Epithelial cell of esophagus (primary cell): ENCODE results near the gene ILK.

Source experiments
- DNase-seq: peaks from one replicate; pipeline ENCODE4 v3.0.0; 2010; ENCODE audit warnings: low read depth
- H3K4me3 ChIP-seq: 2 replicates; pipeline ENCODE4 v1.5.1; 2011; ENCODE audit warnings: mild to moderate bottlenecking, low read length, control low read depth
- TF ChIP-seq, protein P1 (sequence below): IDR thresholded peaks from 2 replicates; pipeline ENCODE4 v1.5.1; 2011; ENCODE audit warnings: low read depth, mild to moderate bottlenecking, low read length, control low read depth, inconsistent platforms; ENCODE audit not compliant: insufficient read depth; ENCODE audit errors: missing control alignments

Gene ILK

GRCh38 chr11:6561288-6561687 is 42.3 kb upstream of the ILK start:
- no peak overlapping the region for H3K4me3 ChIP-seq
- DNase-seq, result no peak
- TF ChIP-seq, protein P1, sequence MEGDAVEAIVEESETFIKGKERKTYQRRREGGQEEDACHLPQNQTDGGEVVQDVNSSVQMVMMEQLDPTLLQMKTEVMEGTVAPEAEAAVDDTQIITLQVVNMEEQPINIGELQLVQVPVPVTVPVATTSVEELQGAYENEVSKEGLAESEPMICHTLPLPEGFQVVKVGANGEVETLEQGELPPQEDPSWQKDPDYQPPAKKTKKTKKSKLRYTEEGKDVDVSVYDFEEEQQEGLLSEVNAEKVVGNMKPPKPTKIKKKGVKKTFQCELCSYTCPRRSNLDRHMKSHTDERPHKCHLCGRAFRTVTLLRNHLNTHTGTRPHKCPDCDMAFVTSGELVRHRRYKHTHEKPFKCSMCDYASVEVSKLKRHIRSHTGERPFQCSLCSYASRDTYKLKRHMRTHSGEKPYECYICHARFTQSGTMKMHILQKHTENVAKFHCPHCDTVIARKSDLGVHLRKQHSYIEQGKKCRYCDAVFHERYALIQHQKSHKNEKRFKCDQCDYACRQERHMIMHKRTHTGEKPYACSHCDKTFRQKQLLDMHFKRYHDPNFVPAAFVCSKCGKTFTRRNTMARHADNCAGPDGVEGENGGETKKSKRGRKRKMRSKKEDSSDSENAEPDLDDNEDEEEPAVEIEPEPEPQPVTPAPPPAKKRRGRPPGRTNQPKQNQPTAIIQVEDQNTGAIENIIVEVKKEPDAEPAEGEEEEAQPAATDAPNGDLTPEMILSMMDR, result no peak

DNA sequence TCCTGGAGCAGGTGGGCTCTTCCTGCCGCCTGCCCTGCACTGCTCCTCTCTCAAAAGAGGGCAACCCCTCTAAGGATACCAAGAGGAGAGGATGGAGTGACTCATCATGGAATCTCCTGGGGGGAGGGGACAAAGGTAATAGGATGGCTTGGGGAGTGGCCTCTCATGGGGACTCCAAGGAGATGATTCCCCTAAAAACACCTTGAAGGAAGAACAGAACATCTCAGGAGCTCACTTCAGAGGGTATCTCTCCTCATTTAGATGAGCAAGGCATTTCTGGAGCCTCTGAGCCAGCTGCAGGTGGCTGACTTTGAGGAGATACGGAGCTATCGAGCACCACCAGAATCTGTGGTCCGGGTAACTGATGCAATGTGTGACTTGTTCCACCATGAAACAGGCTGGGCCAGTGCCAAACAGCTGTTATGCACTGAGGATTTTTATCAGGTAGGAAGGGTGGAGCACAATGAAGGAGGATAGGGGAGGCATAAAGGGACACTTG is 40.4 kb upstream of the ILK start:
- DNase-seq, result peak; percentile 11
- no peak overlapping the region for H3K4me3 ChIP-seq
- TF ChIP-seq, protein P1, result no peak

GRCh38 chr11:6563667-6564066 is 39.9 kb upstream of the ILK start:
- TF ChIP-seq, protein P1, result no peak
- DNase-seq, result no peak
- no peak overlapping the region for H3K4me3 ChIP-seq

DNA sequence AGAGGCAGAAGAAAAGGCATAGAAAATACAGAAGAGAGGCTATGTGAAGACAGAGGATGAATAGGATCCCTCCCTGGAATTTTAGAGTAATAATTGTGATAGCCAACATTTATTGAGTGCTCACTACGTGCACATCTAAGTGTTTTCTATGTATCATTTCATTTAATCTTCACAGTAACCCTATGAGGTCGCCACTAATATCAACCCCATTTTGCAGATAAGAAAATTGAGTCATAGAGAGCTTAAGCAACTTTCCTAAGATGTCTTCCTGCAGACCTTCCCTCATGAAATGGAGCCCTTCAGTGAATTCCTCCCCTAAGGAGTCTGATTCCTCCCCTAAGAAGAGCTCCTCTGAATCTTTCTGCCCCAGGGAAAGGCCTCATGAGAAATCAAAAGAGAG is 38.2 kb upstream of the ILK start:
- no peak for DNase-seq
- no peak overlapping the region for H3K4me3 ChIP-seq
- TF ChIP-seq, protein P1, result no peak

GRCh38 chr11:6565988-6566703 is 37.4 kb upstream of the ILK start:
- H3K4me3 ChIP-seq, result no peak overlapping the region
- TF ChIP-seq, protein P1, result no peak
- DNase-seq, result no peak

DNA sequence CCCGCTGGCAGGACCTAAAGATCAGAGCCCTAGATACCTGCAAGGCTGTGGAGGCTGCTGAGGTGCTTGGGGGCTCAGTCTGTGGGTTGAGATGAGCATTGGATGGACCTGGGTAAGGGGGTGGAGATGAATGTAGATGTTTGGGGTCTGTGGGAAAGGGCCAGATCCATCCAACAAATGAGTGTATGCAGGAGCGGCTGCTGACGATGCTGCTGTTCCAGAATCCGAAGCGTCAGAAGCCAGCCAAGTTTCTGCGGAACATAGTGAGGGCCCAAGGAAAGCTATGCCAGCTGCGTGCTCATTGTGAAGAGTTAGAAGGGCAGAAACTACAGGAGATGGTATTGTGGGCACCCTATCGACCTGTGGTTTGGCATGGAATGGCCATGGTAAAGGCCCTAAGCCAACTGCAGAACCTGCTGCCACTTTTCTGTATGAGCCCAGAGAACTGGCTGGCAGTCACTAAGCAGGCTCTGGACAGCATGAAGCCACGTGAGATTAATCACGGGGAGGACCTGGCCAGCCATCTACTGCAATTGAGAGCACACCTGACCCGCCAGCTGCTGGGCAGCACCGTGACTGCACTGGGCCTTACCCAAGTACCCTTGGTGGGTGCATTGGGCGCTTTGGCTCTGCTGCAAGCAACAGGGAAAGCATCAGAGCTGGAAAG is 36.7 kb upstream of the ILK start:
- TF ChIP-seq, protein P1, result no peak
- H3K4me3 ChIP-seq, result no peak overlapping the region
- no peak for DNase-seq
